Stimulated activated CD4-positive, alpha-beta T cell treated with anti-CD3 and anti-CD28 coated beads, Interleukin-4, amount 100 ng/mL, for 48 hours (primary cell): Measurements from ENCODE around the gene C17orf113.
"Not testable (repeated sequence)": the region's sequence is repeated elsewhere in the genome, so short reads cannot be mapped to it uniquely, and the experiment has no call there.

Experiments
- DNase-seq, 2 donors: peaks; one replicate each; pipeline ENCODE4 v3.0.0-alpha.2; 2020; ENCODE audit warnings: low read depth in 2 of 2

Gene C17orf113

GRCh38 chr17:42016941-42017865 lies 33.2 kb downstream of the C17orf113 start, which contains the start of gene DNAJC7:
Gene DNAJC7, minus strand, starts transcription at chr17:42017439. Its CDS starts 23 bp downstream, at chr17:42017416.
- peak; percentile 82 to 90 for DNase-seq

GRCh38 chr17:42016411-42016831 lies 34.0 kb downstream of the C17orf113 start:
- DNase-seq = no peak

- not testable (repeated sequence) for DNase-seq
Measured at GRCh38 chr17:42013740-42014139, 36.7 kb downstream of the C17orf113 start.

GRCh38 chr17:42012363-42012762 lies 38.0 kb downstream of the C17orf113 start:
- DNase-seq = not testable (repeated sequence)

- no peak for DNase-seq
Measured at GRCh38 chr17:42010898-42011516, 39.4 kb downstream of the C17orf113 start.

- not testable (repeated sequence) for DNase-seq
Measured at GRCh38 chr17:42010266-42010680, 40.1 kb downstream of the C17orf113 start.

- DNase-seq = no peak
Measured at GRCh38 chr17:42009170-42009569, 41.2 kb downstream of the C17orf113 start.

- DNase-seq = no peak
Measured at GRCh38 chr17:42005166-42005565, 45.2 kb downstream of the C17orf113 start.

GRCh38 chr17:42002792-42003301 lies 47.6 kb downstream of the C17orf113 start:
- no peak for DNase-seq

GRCh38 chr17:42002175-42002791 lies 48.1 kb downstream of the C17orf113 start:
- no peak for DNase-seq

- DNase-seq = no peak
Measured at GRCh38 chr17:42001729-42002128, 48.7 kb downstream of the C17orf113 start.

- no peak for DNase-seq
Measured at GRCh38 chr17:42000413-42001133, 49.8 kb downstream of the C17orf113 start.

GRCh38 chr17:41998497-41998896 lies 51.9 kb downstream of the C17orf113 start:
- DNase-seq = no peak

- DNase-seq = no peak
Measured at GRCh38 chr17:41996855-41997164, 53.6 kb downstream of the C17orf113 start.

- DNase-seq = no peak
Measured at GRCh38 chr17:41992576-41992975, 57.8 kb downstream of the C17orf113 start.

- no peak for DNase-seq
Measured at GRCh38 chr17:41989702-41990419, 60.5 kb downstream of the C17orf113 start.

GRCh38 chr17:41988418-41988817 lies 62.0 kb downstream of the C17orf113 start:
- DNase-seq = no peak
